GM19035 (cell line): ENCODE results near the gene KCNQ2.

ENCODE experiments used
- ATAC-seq: cut with Tn5 transposase; IDR thresholded peaks from one replicate; pipeline ENCODE4 v1.9.1; 2021; ENCODE audit not compliant: unreplicated experiment

Gene KCNQ2

DNA sequence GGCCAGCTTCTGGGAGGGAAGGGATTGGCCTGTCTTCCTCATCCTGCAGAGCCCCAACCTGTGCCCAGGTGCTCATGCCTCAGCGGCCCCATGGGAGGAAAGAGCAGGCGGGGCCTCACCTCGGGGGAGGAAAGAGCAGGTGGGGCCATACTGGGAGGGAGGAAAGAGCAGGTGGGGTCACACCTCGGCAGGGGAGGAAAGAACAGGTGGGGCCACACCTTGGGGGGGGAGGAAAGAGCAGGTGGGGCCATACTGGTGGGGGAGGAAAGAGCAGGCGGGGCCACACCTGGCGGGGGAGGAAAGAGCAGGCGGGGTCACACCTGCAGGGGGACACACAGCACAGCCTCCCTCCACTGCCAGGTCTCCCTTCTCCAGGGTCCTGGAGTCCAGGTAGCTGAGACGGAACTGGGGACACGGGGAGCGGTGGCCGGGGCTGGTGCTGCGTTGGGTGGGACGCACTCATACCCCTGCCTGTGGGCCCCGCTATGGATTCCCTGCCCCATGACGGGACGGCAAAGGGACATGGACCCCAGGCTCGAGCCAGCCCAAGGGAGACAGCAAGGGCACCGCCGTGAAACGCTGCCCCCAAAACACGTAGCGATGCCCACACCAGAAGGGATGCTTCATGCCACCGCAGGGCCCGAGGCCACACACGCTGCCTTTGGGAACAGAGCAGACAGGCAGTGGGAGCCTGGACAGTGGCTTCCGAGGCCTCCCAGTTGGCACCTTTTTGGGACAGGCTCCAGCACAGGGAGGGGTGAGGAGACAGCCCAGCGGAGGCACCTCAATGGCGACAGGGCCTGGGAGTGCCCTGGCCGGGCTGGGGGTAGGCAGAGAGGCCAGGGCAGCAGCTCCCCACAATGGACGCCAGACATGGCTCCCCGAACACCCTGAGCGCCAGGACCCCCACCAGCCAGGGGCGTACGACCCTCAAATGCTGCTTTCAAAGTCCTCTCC, 68.0 kb downstream of the KCNQ2 start:
- ATAC-seq = no peak

DNA sequence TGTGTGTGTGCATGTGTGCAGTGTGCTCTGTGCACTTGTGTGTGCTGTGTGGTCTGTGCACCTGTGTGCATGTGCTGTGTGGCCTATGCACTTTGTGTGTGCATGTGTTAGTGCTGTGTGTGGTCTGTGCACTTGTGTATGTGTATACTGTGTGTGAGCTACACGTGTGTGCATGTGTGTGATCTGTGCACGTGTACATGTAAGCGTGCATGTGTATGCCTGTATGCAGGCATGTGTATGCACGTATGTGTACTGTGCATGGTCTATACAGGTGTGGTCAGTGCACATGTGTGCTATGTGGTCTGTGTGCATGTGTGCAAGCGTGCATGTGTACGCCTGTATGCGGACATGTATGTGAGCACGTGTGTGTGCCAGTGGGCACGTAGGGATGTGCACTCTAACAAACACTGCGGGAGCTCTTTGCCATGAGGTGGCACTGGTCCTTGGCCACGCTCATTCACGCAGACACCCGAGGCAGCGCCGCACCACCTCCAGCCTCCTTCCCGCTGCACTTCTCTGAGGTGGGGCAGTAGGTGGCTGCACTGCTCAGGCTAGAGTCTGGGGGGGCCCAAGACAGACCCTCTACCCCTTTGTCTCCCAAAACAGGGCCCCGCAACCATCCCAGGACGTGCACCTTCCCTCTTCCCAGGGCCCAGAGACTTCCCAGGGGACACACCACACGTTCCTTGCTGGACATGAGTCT, 68.9 kb downstream of the KCNQ2 start:
- no peak for ATAC-seq

GRCh38 chr20:63402860-63403220, 69.6 kb downstream of the KCNQ2 start:
- ATAC-seq = no peak

- no peak for ATAC-seq
These were observed 70.1 kb downstream of the KCNQ2 start for GRCh38 chr20:63402181-63402859.

DNA sequence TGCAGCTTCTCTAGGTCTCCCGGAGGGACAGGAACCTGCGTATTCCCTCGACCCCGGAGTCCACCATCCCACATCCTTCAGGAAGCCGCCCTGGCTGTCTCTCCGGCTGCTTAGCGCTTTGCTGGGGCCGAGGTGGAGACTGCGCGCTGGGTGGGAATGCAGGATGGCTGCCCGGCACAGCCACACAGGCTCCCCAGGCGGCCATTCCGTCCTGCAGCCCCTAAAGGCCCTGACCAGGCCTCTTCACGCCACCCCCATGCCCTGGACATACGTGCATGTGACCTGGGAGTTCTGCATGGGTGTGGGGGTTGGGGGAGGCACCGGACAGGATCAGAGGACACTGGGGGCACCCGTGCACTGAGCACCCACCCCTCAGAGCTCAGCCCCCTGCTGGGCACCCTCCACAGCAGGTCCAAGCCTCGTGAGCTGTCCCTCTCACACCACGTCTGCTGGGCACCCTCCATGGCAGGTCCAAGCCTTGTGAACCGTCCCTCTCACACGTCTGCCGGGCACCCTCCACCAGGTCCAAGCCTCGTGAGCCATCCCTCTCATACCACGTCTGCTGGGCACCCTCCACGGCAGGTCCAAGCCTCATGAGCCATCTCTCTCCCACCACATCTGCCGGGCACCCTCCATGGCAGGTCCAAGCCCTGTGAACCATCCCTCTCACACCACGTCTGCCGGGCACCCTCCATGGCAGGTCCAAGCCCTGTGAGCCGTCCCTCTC, 70.9 kb downstream of the KCNQ2 start:
- no peak for ATAC-seq

- no peak for ATAC-seq
These were observed 71.8 kb downstream of the KCNQ2 start for GRCh38 chr20:63400486-63401210.

DNA sequence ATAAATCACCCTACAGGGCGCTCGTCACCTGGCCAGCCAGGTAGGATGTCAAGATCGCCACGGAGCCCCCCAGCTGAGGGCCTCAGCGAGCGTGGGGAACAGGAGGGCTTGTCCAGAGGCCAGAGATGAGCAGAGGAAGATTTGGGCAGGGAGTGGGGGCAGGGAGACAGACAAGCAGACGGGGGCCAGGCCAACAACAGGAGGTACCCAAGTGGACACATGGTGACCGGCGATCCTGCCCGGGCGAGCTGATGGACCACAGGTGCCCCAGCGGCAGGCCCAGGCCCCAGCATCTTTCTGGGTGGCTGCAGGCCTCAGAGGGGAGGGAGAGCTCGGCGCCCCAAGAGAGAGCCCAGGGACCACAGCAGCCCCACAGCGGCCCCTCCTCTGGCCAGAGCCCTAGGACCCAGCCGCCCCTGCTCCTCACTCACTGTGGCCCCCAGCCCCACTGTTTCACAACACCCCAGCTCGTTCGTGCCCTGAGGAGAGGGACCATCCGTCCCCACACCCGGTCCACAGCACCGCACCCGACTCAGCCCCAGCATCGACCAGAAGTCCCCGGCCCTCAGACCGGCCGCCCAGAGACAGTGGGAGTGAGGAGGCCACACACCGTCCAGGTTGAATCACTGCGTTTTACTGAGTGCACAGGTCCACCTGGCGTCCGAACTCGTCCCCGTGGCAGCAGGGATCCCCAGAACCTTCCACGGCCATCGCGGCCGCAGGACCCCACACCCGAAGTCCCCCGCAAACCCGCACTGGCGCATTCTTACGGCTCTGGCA, 72.7 kb downstream of the KCNQ2 start:
- ATAC-seq = no peak

DNA sequence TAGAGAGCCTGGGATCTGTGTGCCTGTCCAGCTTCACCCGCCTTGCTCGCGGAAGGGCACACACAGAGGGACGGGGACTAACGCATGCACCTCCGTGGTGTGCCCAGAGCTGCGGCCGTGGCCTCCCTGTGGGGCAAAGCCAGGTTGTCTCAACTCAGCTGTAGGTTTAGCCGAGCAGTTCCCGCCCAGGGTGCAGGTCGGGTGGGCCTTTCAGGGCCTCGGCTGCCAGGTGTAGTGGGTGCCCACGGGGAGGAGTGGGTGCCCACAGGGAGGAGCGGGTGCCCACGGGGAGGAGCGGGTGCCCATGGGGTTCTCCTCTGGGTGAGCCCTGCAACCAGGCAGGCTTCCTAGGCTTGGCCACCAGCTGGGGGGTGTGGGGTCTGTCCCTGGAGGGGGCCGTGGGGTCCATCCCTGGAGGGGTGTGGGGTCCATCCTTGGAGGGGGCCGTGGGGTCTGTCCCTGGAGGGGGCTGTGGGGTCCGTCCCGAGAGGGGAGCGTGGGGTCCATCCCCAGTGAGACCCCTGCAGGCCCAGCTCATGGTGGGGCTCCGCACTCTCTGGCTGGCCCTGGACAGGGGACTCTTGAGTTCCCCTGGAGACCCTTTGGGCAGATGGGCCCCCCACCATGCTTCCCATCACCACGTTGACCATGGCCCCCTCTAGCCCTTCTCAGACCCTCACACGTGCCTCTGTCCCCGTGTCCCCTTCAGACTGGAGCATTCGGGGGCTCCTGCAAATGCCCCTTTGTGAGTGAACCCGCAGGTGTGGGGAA, 73.5 kb downstream of the KCNQ2 start:
- ATAC-seq = no peak

DNA sequence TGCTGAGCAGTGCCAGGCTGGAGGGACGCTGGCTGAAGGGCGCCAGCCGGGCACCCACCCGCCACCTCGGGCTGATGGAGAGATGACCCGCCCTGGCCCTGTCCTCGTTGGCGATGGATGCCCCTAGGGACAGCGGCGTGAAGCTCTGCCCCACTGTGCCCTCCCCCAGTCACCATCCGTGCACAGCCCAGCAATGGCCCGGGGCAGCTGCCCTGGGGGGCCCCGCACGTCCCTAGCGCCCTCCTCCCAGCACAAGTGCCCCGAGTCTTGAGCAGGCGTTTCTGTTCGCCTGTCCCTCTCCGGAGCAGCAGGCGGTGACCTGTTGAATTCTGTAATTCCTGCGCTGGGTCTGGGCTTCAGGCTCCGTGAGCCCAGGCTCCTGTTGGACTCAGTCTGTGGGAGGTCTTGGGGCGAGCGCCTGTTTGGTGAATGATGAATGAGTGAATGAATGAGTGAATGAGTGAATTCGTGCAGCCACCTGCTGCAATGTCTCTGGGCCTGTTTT, 74.5 kb downstream of the KCNQ2 start:
- no peak for ATAC-seq

DNA sequence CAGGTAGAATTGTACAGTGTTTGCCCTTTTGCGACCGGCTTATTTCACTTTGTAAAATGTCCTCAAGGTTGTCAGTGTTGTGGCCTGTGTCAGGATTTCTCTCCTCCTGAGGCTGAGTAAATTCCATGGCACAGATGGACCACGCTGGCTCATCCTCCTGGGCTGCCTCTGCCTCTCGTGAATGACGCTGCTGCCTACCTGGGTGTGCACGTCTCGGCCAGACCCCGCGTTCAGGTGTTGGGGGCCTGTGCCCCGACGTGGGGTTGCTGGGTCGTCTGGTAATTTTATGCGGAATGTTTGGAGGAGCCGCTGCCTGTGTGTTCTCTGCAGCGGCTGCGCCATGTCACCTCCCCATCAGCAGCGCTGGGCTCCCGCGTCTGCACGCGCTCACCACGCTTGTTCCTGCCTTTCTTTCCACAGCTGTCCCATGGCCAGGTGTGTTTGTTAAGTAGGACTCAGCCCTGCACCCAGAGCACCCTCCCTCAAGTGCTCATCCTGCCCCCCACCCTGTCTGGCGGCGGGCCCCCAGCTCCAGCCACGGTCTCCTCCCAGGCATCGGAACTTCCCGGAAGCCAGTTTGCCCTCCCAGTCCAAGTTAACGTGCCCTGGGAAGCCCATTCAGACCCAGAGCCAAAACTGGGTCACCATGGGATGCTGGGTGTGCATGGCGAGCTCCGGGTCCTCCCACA, 75.2 kb downstream of the KCNQ2 start:
- ATAC-seq = no peak

- no peak for ATAC-seq
These were observed 76.2 kb downstream of the KCNQ2 start for GRCh38 chr20:63396300-63396699.

- ATAC-seq = no peak
These were observed 76.7 kb downstream of the KCNQ2 start for GRCh38 chr20:63395723-63396122.

- no peak for ATAC-seq
These were observed 77.5 kb downstream of the KCNQ2 start for GRCh38 chr20:63394920-63395455.

GRCh38 chr20:63394069-63394919, 78.2 kb downstream of the KCNQ2 start:
- no peak for ATAC-seq

- ATAC-seq = no peak
These were observed 78.9 kb downstream of the KCNQ2 start for GRCh38 chr20:63393566-63393965.

GRCh38 chr20:63392465-63393365, 79.7 kb downstream of the KCNQ2 start:
- ATAC-seq = no peak
